SU-DHL-6 (cell line): ENCODE data around the gene CLMN.

Experiments
- EZH2phosphoT487 ChIP-seq: fragments of 200-600 bp; sonication (generic), shearing (Covaris generic); conservative IDR thresholded peaks from 2 replicates; pipeline ENCODE4 v1.6.1; 2018; ENCODE audit warnings: mild to moderate bottlenecking, antibody characterized with exemption, low read length, moderate library complexity, mixed read lengths
- TF ChIP-seq, protein P1 (sequence below): fragments of 200-600 bp; sonication (generic); IDR thresholded peaks from one replicate; pipeline ENCODE4 v1.5.1; 2017; ENCODE audit warnings: antibody characterized with exemption, mild to moderate bottlenecking, low read length, moderate library complexity; ENCODE audit not compliant: insufficient read depth, poor library complexity, severe bottlenecking

- TF ChIP-seq, protein P1, sequence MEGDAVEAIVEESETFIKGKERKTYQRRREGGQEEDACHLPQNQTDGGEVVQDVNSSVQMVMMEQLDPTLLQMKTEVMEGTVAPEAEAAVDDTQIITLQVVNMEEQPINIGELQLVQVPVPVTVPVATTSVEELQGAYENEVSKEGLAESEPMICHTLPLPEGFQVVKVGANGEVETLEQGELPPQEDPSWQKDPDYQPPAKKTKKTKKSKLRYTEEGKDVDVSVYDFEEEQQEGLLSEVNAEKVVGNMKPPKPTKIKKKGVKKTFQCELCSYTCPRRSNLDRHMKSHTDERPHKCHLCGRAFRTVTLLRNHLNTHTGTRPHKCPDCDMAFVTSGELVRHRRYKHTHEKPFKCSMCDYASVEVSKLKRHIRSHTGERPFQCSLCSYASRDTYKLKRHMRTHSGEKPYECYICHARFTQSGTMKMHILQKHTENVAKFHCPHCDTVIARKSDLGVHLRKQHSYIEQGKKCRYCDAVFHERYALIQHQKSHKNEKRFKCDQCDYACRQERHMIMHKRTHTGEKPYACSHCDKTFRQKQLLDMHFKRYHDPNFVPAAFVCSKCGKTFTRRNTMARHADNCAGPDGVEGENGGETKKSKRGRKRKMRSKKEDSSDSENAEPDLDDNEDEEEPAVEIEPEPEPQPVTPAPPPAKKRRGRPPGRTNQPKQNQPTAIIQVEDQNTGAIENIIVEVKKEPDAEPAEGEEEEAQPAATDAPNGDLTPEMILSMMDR = no peak
- no peak for TF ChIP-seq EZH2phosphoT487
These were observed 21.4 kb upstream of the CLMN start for GRCh38 chr14:95341115-95341514.
